GM12872 (cell line): ENCODE measurements around the gene SLC38A10.

ENCODE experiments used
- CTCF ChIP-seq: IDR thresholded peaks from 3 replicates; pipeline ENCODE4 v1.5.1; 2011; ENCODE audit warnings: low read depth, mild to moderate bottlenecking, low read length, moderate library complexity; ENCODE audit not compliant: insufficient read depth

SLC38A10 gene

GRCh38 chr17:81241648-81242420, 53.3 kb downstream of the SLC38A10 start:
- peak; percentile 90 for TF ChIP-seq CTCF

- no peak for TF ChIP-seq CTCF
Measured at GRCh38 chr17:81241203-81241602, 53.9 kb downstream of the SLC38A10 start.

GRCh38 chr17:81240761-81241160, 54.3 kb downstream of the SLC38A10 start:
- TF ChIP-seq CTCF, result no peak

- no peak for TF ChIP-seq CTCF
Measured at GRCh38 chr17:81239714-81240555, 55.2 kb downstream of the SLC38A10 start.

- TF ChIP-seq CTCF, result no peak
Measured at GRCh38 chr17:81238815-81239713, 56.0 kb downstream of the SLC38A10 start, which contains the start of the genes NDUFAF8 and TEPSIN. Gene NDUFAF8, plus strand, starts transcription at chr17:81239318. Its CDS starts 46 bp downstream, at chr17:81239364. Gene TEPSIN, minus strand, starts transcription at chr17:81239055. Its CDS starts 22 bp downstream, at chr17:81239033.

GRCh38 chr17:81238490-81238814, 56.7 kb downstream of the SLC38A10 start:
- TF ChIP-seq CTCF, result no peak
